HG03103 (cell line): Measurements from ENCODE around the gene ZNF691.
"Not testable (repeated sequence)": the region's sequence is repeated elsewhere in the genome, so short reads cannot be mapped to it uniquely, and the experiment has no call there.

Source experiments
- ATAC-seq: cut with Tn5 transposase; IDR thresholded peaks from one replicate; pipeline ENCODE4 v1.9.1; 2021; ENCODE audit warnings: low read depth; ENCODE audit not compliant: unreplicated experiment

Gene ZNF691

GRCh38 chr1:42899960-42900359, 53.5 kb downstream of the ZNF691 start:
- not testable (repeated sequence) for ATAC-seq
